Activated naive CD4-positive, alpha-beta T cell treated with Interleukin-2 at 50 U/mL for 16 hours (primary cell): Measurements from ENCODE around the gene TBC1D10A.

Experiments used
- DNase-seq: peaks from one replicate; pipeline ENCODE4 v3.0.0-alpha.2; 2020

Gene TBC1D10A

DNA sequence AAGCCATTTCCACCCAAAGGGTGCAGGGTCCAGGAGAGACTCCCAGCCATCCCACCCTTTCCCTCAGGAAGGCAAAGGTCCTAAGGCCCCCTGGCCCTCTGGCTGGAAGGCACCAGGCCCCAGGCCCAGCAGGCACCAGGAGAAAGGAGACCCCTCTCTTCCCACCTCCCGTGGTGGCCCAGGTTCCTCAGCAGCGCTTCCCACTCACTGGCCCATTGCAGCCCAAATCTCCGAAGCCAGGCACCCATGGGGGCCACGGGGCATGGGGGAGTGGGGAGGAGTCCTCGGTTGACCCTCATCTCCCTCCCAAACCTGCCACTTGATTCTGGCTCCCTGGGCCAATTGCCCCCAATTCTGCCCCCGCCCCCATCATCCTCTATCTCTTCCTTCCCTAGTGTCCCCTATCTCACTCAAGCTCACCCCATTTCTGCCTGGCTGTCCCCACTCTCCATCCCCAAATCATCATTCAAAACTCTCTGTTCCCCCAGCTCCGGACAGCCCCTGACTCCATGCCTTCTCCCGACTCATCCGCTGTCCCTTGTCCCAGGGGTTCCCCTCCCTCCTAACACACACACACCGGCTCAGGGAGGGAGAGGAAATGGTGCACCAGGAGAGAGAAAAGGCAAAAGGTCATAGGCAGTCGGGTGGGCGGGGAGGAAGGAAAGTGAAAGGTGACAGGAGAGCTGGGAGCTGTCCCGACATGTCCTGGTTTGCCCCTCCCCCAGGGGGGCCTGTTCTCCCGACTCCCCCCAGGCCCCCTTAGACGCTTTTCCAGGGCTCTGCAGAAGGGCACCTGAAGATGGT, 81.4 kb downstream of the TBC1D10A start:
- peak; percentile 29 for DNase-seq

DNA sequence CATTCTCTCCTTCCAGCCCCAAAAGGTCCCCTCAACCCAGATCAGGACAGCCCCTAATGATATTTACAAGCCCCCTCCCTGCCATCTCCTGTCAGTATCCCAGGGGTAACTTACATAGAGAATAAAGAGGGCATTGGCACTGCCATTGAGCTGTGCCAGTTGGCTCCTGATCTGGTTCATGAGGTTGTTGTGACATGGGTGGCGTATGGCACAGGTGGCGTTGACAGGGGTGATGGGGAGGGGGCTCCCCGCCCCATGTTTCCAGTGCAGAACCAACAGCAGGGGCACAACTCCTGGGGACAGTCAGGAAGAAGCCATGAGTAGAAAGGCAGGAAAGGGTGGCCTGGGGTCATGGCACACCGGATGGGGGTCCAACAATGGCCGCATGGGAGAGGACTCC, 82.1 kb downstream of the TBC1D10A start:
- DNase-seq, result no peak

DNA sequence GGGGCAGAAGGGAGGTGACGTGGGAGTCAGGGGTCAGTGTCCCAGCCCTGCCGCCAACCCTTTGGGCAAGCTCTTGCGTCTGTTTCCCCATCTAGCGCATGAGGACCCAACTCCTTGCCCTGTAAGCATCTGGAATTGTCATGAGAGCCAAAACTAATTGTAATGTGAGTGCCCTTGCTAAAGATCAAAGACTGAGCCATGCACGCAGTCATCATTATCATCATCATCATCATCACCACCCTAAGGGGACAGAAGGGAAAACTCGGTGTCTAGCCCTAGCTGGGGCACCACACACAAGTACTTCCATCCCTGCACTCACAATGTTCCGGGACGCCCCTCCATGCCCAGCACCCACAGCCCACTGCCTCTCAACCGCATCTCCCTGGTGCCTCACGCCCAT, 82.7 kb downstream of the TBC1D10A start:
- no peak for DNase-seq

DNA sequence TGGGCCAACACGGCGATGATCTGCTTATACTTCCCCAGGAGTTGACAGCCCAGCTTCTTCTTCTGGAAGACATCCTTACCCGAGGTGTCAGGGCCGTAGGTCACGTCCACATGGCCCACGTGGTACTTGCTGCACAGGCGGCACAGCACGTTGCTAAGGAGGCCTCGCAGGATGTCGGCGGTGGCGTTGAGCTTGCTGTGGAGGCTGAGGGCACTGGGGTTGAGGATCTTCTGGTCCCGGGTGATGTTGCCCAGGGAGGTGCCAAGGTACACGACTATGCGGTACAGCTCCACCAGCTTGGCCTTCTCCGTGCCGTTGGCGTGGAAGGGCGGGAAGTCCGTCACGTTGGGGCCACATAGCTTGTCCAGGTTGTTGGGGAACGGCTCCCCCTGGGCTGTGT, 83.1 kb downstream of the TBC1D10A start:
- no peak for DNase-seq
